ENCODE measurements around the gene AK6. TPM values are rescaled to one million over a fixed set of nuclear protein-coding genes. Genes with fewer than 3 reads are reported as not detected.

The AK6 gene
- total and polyA plus RNA-seq, 9 of the 15 experiments (the other 6 are each of a cell fraction or from before 2014, with no cell fraction given), result 84.6 to 669 (median 143) TPM

DNA sequence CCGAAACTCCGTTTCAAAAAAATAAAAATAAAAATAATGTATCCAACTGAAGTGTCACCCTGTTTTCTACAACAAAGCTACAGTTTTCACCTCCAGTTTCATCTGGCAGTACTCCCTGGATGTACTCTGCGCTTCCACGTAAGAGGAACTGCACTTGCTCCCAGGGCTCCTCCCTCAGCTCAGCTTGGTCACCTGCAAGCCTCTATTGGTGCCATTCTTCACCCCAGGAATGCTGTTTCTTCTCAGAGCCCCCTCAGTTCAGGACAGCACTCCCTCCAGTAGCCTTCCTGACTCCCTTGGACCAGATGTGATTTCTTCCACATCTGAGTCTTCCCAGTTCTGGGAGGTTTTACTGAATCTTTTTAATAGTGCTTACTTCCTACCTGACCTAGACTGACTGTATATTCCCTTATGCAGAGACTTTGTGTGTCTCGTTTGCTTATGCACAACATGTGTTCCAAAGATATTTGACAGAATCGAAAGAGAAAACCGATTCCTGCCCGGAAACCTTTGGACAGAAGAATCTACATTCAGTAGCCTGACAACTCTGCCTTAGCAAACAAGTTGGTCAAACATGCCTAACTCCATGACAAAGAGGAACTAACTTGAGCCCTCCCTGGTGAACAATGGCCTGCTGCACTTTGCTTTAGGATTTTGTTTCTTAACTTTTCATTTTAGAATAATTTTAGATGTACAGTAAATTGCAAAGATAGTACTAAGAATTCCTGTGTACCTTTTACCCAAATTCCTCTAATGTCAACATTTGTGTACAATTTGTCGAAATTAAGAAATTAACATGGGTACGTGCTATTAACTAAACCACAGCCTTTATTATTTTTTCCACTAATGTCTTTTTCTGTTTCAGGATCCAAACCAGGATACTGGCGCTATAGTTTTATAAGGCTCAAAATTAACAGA lies 37.5 kb downstream of the AK6 start:
- in situ Hi-C loops (cut with MboI), result no loop called here
- H3K27ac ChIP-seq (ENCODE audit: extremely low read depth, low read depth, low read length), result peak overlapping the region; percentile 93; the same call in 2 of the 3 replicates
- ATAC-seq (peak; percentile 17), FAIRE-seq (no peak), DNase-seq (ENCODE audit: extremely low read depth in 1 of 4, low spot score in 3 of 4) (no peak)
- POLR2A ChIA-PET, result no interaction called here
- TF ChIP-seq SPI1 (IDR thresholded peaks at IDR 0.05; ENCODE audit: borderline replicate concordance, low read depth, low read length) (peak; percentile 48; the same call in 1 of the 2 replicates), ZNF551 (CRISPR knock-in tag; IDR thresholded peaks at IDR 0.05) (no peak), POLR2AphosphoS2 (IDR thresholded peaks at IDR 0.05; ENCODE audit: low read length) (no peak), ASH1L (IDR thresholded peaks at IDR 0.05; ENCODE audit: borderline replicate concordance, low read depth, partially characterized antibody) (no peak), ZNF431 (CRISPR knock-in tag; IDR thresholded peaks at IDR 0.05) (no peak), PTTG1 (tag; IDR thresholded peaks at IDR 0.05; ENCODE audit: low read depth) (0 out of 2 replicates have a peak, but pooled peaks have one; percentile 9), RB1 (IDR thresholded peaks at IDR 0.05; ENCODE audit: low read depth) (no peak), PPARD (CRISPR knock-in tag; IDR thresholded peaks at IDR 0.05) (no peak)
- TF ChIP-seq, protein P1, sequence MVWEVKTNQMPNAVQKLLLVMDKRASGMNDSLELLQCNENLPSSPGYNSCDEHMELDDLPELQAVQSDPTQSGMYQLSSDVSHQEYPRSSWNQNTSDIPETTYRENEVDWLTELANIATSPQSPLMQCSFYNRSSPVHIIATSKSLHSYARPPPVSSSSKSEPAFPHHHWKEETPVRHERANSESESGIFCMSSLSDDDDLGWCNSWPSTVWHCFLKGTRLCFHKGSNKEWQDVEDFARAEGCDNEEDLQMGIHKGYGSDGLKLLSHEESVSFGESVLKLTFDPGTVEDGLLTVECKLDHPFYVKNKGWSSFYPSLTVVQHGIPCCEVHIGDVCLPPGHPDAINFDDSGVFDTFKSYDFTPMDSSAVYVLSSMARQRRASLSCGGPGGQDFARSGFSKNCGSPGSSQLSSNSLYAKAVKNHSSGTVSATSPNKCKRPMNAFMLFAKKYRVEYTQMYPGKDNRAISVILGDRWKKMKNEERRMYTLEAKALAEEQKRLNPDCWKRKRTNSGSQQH (CRISPR knock-in tag; IDR thresholded peaks at IDR 0.05), result no peak
- TF ChIP-seq, protein P2, sequence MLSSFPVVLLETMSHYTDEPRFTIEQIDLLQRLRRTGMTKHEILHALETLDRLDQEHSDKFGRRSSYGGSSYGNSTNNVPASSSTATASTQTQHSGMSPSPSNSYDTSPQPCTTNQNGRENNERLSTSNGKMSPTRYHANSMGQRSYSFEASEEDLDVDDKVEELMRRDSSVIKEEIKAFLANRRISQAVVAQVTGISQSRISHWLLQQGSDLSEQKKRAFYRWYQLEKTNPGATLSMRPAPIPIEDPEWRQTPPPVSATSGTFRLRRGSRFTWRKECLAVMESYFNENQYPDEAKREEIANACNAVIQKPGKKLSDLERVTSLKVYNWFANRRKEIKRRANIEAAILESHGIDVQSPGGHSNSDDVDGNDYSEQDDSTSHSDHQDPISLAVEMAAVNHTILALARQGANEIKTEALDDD (IDR thresholded peaks at IDR 0.05), result peak; percentile 64
- TF ChIP-seq, protein P3, sequence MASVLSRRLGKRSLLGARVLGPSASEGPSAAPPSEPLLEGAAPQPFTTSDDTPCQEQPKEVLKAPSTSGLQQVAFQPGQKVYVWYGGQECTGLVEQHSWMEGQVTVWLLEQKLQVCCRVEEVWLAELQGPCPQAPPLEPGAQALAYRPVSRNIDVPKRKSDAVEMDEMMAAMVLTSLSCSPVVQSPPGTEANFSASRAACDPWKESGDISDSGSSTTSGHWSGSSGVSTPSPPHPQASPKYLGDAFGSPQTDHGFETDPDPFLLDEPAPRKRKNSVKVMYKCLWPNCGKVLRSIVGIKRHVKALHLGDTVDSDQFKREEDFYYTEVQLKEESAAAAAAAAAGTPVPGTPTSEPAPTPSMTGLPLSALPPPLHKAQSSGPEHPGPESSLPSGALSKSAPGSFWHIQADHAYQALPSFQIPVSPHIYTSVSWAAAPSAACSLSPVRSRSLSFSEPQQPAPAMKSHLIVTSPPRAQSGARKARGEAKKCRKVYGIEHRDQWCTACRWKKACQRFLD (CRISPR knock-in tag; IDR thresholded peaks at IDR 0.05), result 0 out of 2 replicates have a peak, but pooled peaks have one; percentile 11
- WGBS (ENCODE audit: insufficient coverage, low coverage, missing lambda C conversion rate), result 41% methylated on average over 11 of the region's 11 CpGs
- H3K9me1 ChIP-seq (ENCODE audit: control insufficient read depth, insufficient read depth, low read length), result no peaks in the 10 kb centered on the region
- H3K4me1 ChIP-seq (replicated peaks in 1 of 2; ENCODE audit: control insufficient read depth in 2 of 2, insufficient read depth in 2 of 2, low read length in 2 of 2), result peaks cover 7 to 33% of the 10 kb centered on the region in 2 experiments; a peak in 4 of 5 replicates
- peak overlapping the region; percentile 56 for H3K4me3 ChIP-seq
- peak overlapping the region; percentile 6 to 79 for H3K9ac ChIP-seq (ENCODE audit: insufficient read depth in 1 of 2, low read depth in 2 of 2, low read length in 2 of 2)
- no peaks in the 10 kb centered on the region for H3K27me3 ChIP-seq (ENCODE audit: control insufficient read depth in 2 of 2, insufficient read depth in 2 of 2, low read length in 2 of 2)
- H3K36me3 ChIP-seq (ENCODE audit: control insufficient read depth, insufficient read depth, low read length), result no peaks in the 10 kb centered on the region
- H3K9me3 ChIP-seq (replicated peaks; ENCODE audit: control insufficient read depth, insufficient read depth, low read depth, low read length), result no peaks in the 10 kb centered on the region
- peak overlapping the region; percentile 89 for H3K4me2 ChIP-seq (ENCODE audit: insufficient read depth, low read length)
- H4K20me1 ChIP-seq (replicated peaks; ENCODE audit: control insufficient read depth, insufficient read depth, low read length), result no peaks in the 10 kb centered on the region
- H2AFZ ChIP-seq (ENCODE audit: low read depth, low read length), result peak overlapping the region; percentile 99
- BruUV-seq (replicated peaks), result TSS peak; percentile 79
- CTCF ChIA-PET (ENCODE audit: low intra/inter-chr PET ratio), result interaction anchor here (0.6 kb wide), 1 partner anchor 67 kb away, joined by 3 read pairs; no protein-coding TSS in a partner anchor
- intact Hi-C loops (cut with micrococcal nuclease), result loop anchor here (10.0 kb wide), 1 partner anchor 307 kb away; no protein-coding TSS in a partner anchor
- peaks cover 14% of the 10 kb centered on the region; the same call in 2 of the 3 replicates for H3K79me2 ChIP-seq (ENCODE audit: control insufficient read depth, insufficient read depth, low read length)

All from K562 (cell line).